Measurements from ENCODE around the gene SETBP1.

Gene SETBP1

GRCh38 chr18:44882163-44882868, 201.6 kb downstream of the SETBP1 start:
- H3K36me3 Mint-ChIP-seq (ENCODE audit: low read depth), result peaks cover 33% of the 10 kb centered on the region
- no peaks in the 10 kb centered on the region for H3K27me3 Mint-ChIP-seq (ENCODE audit: low read depth, poor library complexity)
- no peak overlapping the region for H3K27ac Mint-ChIP-seq
- no peak for DNase-seq
- H3K9me3 Mint-ChIP-seq, result peaks cover 16% of the 10 kb centered on the region
- no peak overlapping the region for H3K4me3 Mint-ChIP-seq
- no peak for TF ChIP-seq CTCF (IDR thresholded peaks at IDR 0.05)
- H3K4me1 Mint-ChIP-seq, result peaks cover 18% of the 10 kb centered on the region

GRCh38 chr18:44883671-44884070, 203.0 kb downstream of the SETBP1 start:
- H3K27ac Mint-ChIP-seq, result no peak overlapping the region
- peaks cover 30% of the 10 kb centered on the region for H3K4me1 Mint-ChIP-seq
- peaks cover 16% of the 10 kb centered on the region for H3K9me3 Mint-ChIP-seq
- no peak for TF ChIP-seq CTCF (IDR thresholded peaks at IDR 0.05)
- H3K4me3 Mint-ChIP-seq, result no peak overlapping the region
- DNase-seq, result no peak
- H3K27me3 Mint-ChIP-seq (ENCODE audit: low read depth, poor library complexity), result no peaks in the 10 kb centered on the region
- peaks cover 25% of the 10 kb centered on the region for H3K36me3 Mint-ChIP-seq (ENCODE audit: low read depth)

GRCh38 chr18:44884431-44884830, 203.7 kb downstream of the SETBP1 start:
- DNase-seq, result no peak
- H3K27ac Mint-ChIP-seq, result no peak overlapping the region
- TF ChIP-seq CTCF (IDR thresholded peaks at IDR 0.05), result no peak
- H3K9me3 Mint-ChIP-seq, result peaks cover 15% of the 10 kb centered on the region
- H3K27me3 Mint-ChIP-seq (ENCODE audit: low read depth, poor library complexity), result no peaks in the 10 kb centered on the region
- peaks cover 37% of the 10 kb centered on the region for H3K4me1 Mint-ChIP-seq
- no peak overlapping the region for H3K4me3 Mint-ChIP-seq
- H3K36me3 Mint-ChIP-seq (ENCODE audit: low read depth), result peaks cover 18% of the 10 kb centered on the region

- no peak for TF ChIP-seq CTCF (IDR thresholded peaks at IDR 0.05)
- peaks cover 37% of the 10 kb centered on the region for H3K4me1 Mint-ChIP-seq
- peaks cover 14% of the 10 kb centered on the region for H3K36me3 Mint-ChIP-seq (ENCODE audit: low read depth)
- H3K27me3 Mint-ChIP-seq (ENCODE audit: low read depth, poor library complexity), result no peaks in the 10 kb centered on the region
- H3K27ac Mint-ChIP-seq, result no peak overlapping the region
- DNase-seq, result no peak
- H3K9me3 Mint-ChIP-seq, result peaks cover 10% of the 10 kb centered on the region
- no peak overlapping the region for H3K4me3 Mint-ChIP-seq
These were observed 204.8 kb downstream of the SETBP1 start for GRCh38 chr18:44885507-44885906.

- H3K4me3 Mint-ChIP-seq, result no peak overlapping the region
- TF ChIP-seq CTCF (IDR thresholded peaks at IDR 0.05), result no peak
- no peaks in the 10 kb centered on the region for H3K27me3 Mint-ChIP-seq (ENCODE audit: low read depth, poor library complexity)
- peaks cover 23% of the 10 kb centered on the region for H3K4me1 Mint-ChIP-seq
- peaks cover 25% of the 10 kb centered on the region for H3K36me3 Mint-ChIP-seq (ENCODE audit: low read depth)
- peaks cover 23% of the 10 kb centered on the region for H3K9me3 Mint-ChIP-seq
- no peak for DNase-seq
- H3K27ac Mint-ChIP-seq, result peak overlapping the region; percentile 50
These were observed 206.5 kb downstream of the SETBP1 start for GRCh38 chr18:44887227-44887631.

GRCh38 chr18:44889111-44889510, 208.4 kb downstream of the SETBP1 start:
- Mint-ChIP-seq H3K27me3 (ENCODE audit: low read depth, poor library complexity) (no peaks in the 10 kb centered on the region), H3K4me1 (peaks cover 21% of the 10 kb centered on the region), H3K36me3 (ENCODE audit: low read depth) (peaks cover 36% of the 10 kb centered on the region), H3K27ac (peak overlapping the region; percentile 79), H3K4me3 (no peak overlapping the region), H3K9me3 (peaks cover 31% of the 10 kb centered on the region)
- no peak for TF ChIP-seq CTCF (IDR thresholded peaks at IDR 0.05)
- DNase-seq, result no peak

Data from nephron progenitor cell (in vitro differentiated cells).